Neutrophil (primary cell): Measurements from ENCODE around the gene SLC38A4.

Source experiments
- H3K27ac ChIP-seq: fragments of 200-600 bp; sonication (generic); 2 replicates; pipeline ENCODE4 v1.5.1; 2016; ENCODE audit warnings: mild to moderate bottlenecking, moderate library complexity
- H3K27me3 ChIP-seq: fragments of 200-600 bp; sonication (generic); 2 replicates; pipeline ENCODE4 v1.6.0; 2016; ENCODE audit warnings: mild to moderate bottlenecking
- H3K36me3 ChIP-seq: fragments of 200-600 bp; sonication (generic); 2 replicates; pipeline ENCODE4 v1.5.1; 2017
- H3K4me1 ChIP-seq, 2 experiments: fragments of 200-600 bp in 1 of 2; sonication (generic) in 1 of 2; 1 replicate in 1 of 2; 2 replicates in 1 of 2; pipeline versions ENCODE4 v1.5.1 to v1.6.1; 2013 to 2016; ENCODE audit warnings: low read depth in 1 of 2, low read length in 1 of 2, mild to moderate bottlenecking in 1 of 2, moderate library complexity in 1 of 2; ENCODE audit not compliant: control insufficient read depth in 1 of 2, insufficient read depth in 1 of 2
- H3K4me3 ChIP-seq, 2 experiments: fragments of 200-600 bp in 1 of 2; sonication (generic) in 1 of 2; 1 replicate in 1 of 2; 2 replicates in 1 of 2; pipeline ENCODE4 v1.5.1; 2013 to 2016; ENCODE audit warnings: low read depth in 1 of 2, low read length in 1 of 2, mild to moderate bottlenecking in 1 of 2, moderate library complexity in 1 of 2
- H3K9me3 ChIP-seq: fragments of 200-600 bp; sonication (generic); 2 replicates; pipeline ENCODE4 v1.5.1; 2016
- CTCF ChIP-seq: fragments of 200-600 bp; sonication (generic); IDR thresholded peaks from 2 replicates; pipeline ENCODE4 v1.5.1; 2016; ENCODE audit warnings: antibody characterized with exemption

Gene SLC38A4

DNA sequence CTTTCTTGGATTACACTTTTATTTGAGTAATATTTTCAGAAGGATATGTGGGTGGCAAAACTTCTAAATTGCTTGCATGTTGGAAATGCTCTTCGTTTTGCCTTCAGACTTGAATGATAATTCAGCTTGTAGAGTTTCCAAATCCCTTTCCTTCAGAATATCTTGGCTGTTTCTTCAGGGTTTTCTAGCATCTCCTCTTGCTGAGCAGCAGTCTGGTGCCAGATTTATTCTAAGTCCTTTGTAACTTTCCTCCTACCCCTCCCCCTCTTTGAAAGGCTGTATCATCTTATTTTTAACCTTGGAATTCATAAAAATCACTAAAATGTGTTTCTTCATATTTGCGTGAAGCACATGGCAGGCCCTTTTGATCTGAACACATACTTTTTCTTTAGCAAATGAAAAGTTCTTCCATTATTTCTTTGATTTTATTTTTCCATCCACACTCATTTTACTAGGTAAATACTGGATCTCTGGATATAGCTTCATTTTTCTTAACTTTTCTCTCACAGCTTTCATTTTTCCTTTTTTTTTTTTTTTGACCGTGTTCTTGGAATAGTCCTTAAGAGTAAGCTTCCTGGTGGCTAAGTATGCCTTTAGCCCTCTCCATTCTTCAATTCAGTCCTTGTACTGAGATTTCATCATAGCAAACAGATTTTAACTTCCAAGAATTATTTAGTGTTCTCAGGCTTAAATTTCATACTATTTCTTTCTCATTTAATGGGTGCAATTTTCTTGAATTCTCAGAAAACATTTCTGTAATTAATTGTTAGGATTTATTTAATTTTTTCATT, 102.0 kb downstream of the SLC38A4 start:
- TF ChIP-seq CTCF: no peak
- no peak overlapping the region for H3K4me3 ChIP-seq
- H3K27me3 ChIP-seq: no peaks in the 10 kb centered on the region
- no peak overlapping the region for H3K27ac ChIP-seq
- H3K4me1 ChIP-seq: no peaks in the 10 kb centered on the region
- no peaks in the 10 kb centered on the region for H3K36me3 ChIP-seq
- no peaks in the 10 kb centered on the region for H3K9me3 ChIP-seq

GRCh38 chr12:46722394-46723185, 103.2 kb downstream of the SLC38A4 start:
- Histone ChIP-seq H3K27me3 (no peaks in the 10 kb centered on the region), H3K36me3 (no peaks in the 10 kb centered on the region), H3K27ac (no peak overlapping the region), H3K4me1 (no peaks in the 10 kb centered on the region), H3K9me3 (no peaks in the 10 kb centered on the region), H3K4me3 (no peak overlapping the region)
- TF ChIP-seq CTCF: no peak

DNA sequence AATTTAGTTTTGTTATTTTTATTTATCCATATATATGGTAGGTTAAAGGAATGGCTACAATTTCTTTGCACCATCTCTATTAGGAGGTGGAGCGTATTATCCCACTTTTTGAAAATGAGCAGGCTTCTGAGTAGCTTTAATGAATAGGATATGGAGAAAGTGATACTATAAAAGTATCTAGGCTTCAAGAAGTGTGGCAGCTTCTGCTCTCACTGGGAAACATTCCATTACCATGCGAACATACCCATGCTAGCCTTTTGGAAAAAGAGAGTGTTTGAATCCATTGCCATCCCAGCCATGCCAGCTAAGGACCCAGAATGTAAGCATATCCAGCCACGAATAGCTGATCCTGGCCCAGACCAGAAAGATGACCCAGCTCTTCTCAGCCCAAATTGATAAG, 107.3 kb downstream of the SLC38A4 start:
- Histone ChIP-seq H3K27ac (no peak overlapping the region), H3K27me3 (no peaks in the 10 kb centered on the region), H3K9me3 (no peaks in the 10 kb centered on the region), H3K4me1 (no peaks in the 10 kb centered on the region), H3K36me3 (no peaks in the 10 kb centered on the region), H3K4me3 (no peak overlapping the region)
- no peak for TF ChIP-seq CTCF

- no peak overlapping the region for H3K4me3 ChIP-seq
- TF ChIP-seq CTCF: no peak
These were observed 107.9 kb downstream of the SLC38A4 start for GRCh38 chr12:46717868-46718267.

GRCh38 chr12:46717159-46717558, 108.6 kb downstream of the SLC38A4 start:
- Histone ChIP-seq H3K36me3 (no peaks in the 10 kb centered on the region), H3K4me1 (no peaks in the 10 kb centered on the region), H3K27me3 (no peaks in the 10 kb centered on the region), H3K9me3 (no peaks in the 10 kb centered on the region), H3K27ac (no peak overlapping the region), H3K4me3 (no peak overlapping the region)
- no peak for TF ChIP-seq CTCF

More at GRCh38 chr12:46717868-46718267, 107.9 kb downstream of the SLC38A4 start:
- no peak overlapping the region for H3K27ac ChIP-seq
- H3K36me3 ChIP-seq: no peaks in the 10 kb centered on the region
- H3K4me1 ChIP-seq: no peaks in the 10 kb centered on the region
- no peaks in the 10 kb centered on the region for H3K27me3 ChIP-seq
- H3K9me3 ChIP-seq: no peaks in the 10 kb centered on the region
